K562 (cell line): ENCODE data around the gene ARL6IP6. TPM values are rescaled to one million over a fixed set of nuclear protein-coding genes. Genes with fewer than 3 reads are reported as not detected.

Experiments
- CEBPZ ChIP-seq: fragments of 150-350 bp; IDR thresholded peaks from 2 replicates; pipeline ENCODE4 v1.6.1; 2014; ENCODE audit warnings: low read depth, mild to moderate bottlenecking, low read length, borderline replicate concordance
- CLOCK ChIP-seq: fragments of 250-450 bp; sonication (Bioruptor Pico); IDR thresholded peaks from 2 replicates; pipeline ENCODE4 v1.4.0; 2020; ENCODE audit warnings: mild to moderate bottlenecking, moderate library complexity, borderline replicate concordance
- CTCFL ChIP-seq: IDR thresholded peaks from 2 replicates; pipeline ENCODE4 v1.6.1; 2011; ENCODE audit warnings: borderline replicate concordance, low read depth, mild to moderate bottlenecking, moderate library complexity, low read length; ENCODE audit not compliant: insufficient read depth, poor library complexity, severe bottlenecking
- EHMT2 ChIP-seq: fragments of 450-650 bp; IDR thresholded peaks from 2 replicates; pipeline ENCODE4 v1.6.1; 2018; ENCODE audit warnings: antibody characterized with exemption
- HDAC6 ChIP-seq: IDR thresholded peaks from 2 replicates; pipeline ENCODE4 v1.6.1; 2012; ENCODE audit warnings: low read depth, mild to moderate bottlenecking, control low read depth, inconsistent platforms, low read length, moderate library complexity
- LEF1 ChIP-seq: fragments of 450-650 bp; IDR thresholded peaks from 2 replicates; pipeline ENCODE4 v1.6.1; 2016; ENCODE audit warnings: mild to moderate bottlenecking
- MECOM ChIP-seq: fragments of 250-450 bp; sonication (Bioruptor Pico); IDR thresholded peaks from 2 replicates; pipeline ENCODE4 v1.8.0; 2022; ENCODE audit warnings: inconsistent platforms
- MYBL2 ChIP-seq, 2 experiments: fragments of 450-650 bp in 1 of 2; sonication (generic) in 1 of 2; formaldehyde crosslinking in 1 of 2; IDR thresholded peaks; 2 replicates each; pipeline versions ENCODE4 v1.6.1 to v1.8.1; 2017 to 2022; ENCODE audit warnings: borderline replicate concordance in 1 of 2, inconsistent platforms in 1 of 2, low read depth in 1 of 2, mild to moderate bottlenecking in 1 of 2, missing genetic modification reagents in 1 of 2, moderate library complexity in 1 of 2
- PCBP1 ChIP-seq: fragments of 200-400 bp; formaldehyde crosslinking; IDR thresholded peaks from 2 replicates; pipeline ENCODE4 v1.6.1; 2018; ENCODE audit warnings: mild to moderate bottlenecking, low read depth, low read length; ENCODE audit not compliant: poor library complexity, severe bottlenecking
- PTBP1 ChIP-seq: fragments of 200-400 bp; formaldehyde crosslinking; IDR thresholded peaks from 2 replicates; pipeline ENCODE4 v1.6.1; 2017; ENCODE audit warnings: low read depth, low read length
- TRIM28 ChIP-seq: fragments of 450-650 bp; IDR thresholded peaks from 2 replicates; pipeline ENCODE4 v1.6.1; 2017
- ZBTB49 ChIP-seq: sonication (generic); formaldehyde crosslinking; IDR thresholded peaks from 2 replicates; pipeline ENCODE4 v1.8.0; 2022; ENCODE audit warnings: missing genetic modification reagents, mild to moderate bottlenecking, borderline replicate concordance
- polyA plus RNA-seq, 8 experiments: library from polyadenylated mRNA; depleted of rRNA in 4 of 8; stranded (reverse) in 5 of 8; unstranded in 3 of 8; fragments of >200 nt; fragmentation: Nextera tagmentation in 2 of 8; fragmentation: Illumina TruSeq in 1 of 8; extraction: Ambion mirVana in 2 of 8; extraction: Trizol in 1 of 8; gene quantifications; 2 replicates each; pipeline versions ENCODE4 v1.2.1 to v1.2.3, GENCODE V29; 2011 to 2014; ENCODE audit warnings: inconsistent platforms in 1 of 8, missing spikeins in 1 of 8
- total RNA-seq, 7 experiments: library from RNA; depleted of rRNA in 6 of 7; stranded (reverse); fragments of >200 nt in 6 of 7; fragmentation: Illumina TruSeq in 2 of 7; extraction: Trizol in 2 of 7; gene quantifications; 2 replicates each; pipeline versions ENCODE4 v1.2.1 to v1.2.3, GENCODE V29; 2011 to 2021; ENCODE audit warnings: low replicate concordance in 1 of 7

Gene ARL6IP6
- total and polyA plus RNA-seq, 9 of the 15 experiments (the other 6 are each of a cell fraction or from before 2014, with no cell fraction given) = 19.2 to 98.5 (median 36.2) TPM

GRCh38 chr2:152718076-152718908, at the start of gene ARL6IP6 (continued):
- TF ChIP-seq CLOCK (CRISPR knock-in tag) (no peak), CTCFL (no peak), CEBPZ (no peak; the same call in 1 of the 2 replicates), PCBP1 (peak; percentile 99), PTBP1 (peak; percentile 24; the same call in 1 of the 2 replicates), TRIM28 (0 out of 2 replicates have a peak, but pooled peaks have one; percentile 41), MECOM (CRISPR knock-in tag) (no peak), MYBL2 (IDR thresholded peaks at IDR 0.05; ENCODE audit: low read depth) (no peak; the same call in 1 of the 2 replicates), MYBL2 (CRISPR knock-in tag; IDR thresholded peaks at IDR 0.05; ENCODE audit: borderline replicate concordance) (no peak), LEF1 (peak; percentile 77), EHMT2 (peak; percentile 64; the same call in 1 of the 2 replicates), ZBTB49 (CRISPR knock-in tag) (no peak; the same call in 1 of the 2 replicates), HDAC6 (no peak)
